Keratinocyte (primary cell): ENCODE measurements around the gene PRR19. TPM values are rescaled to one million over a fixed set of nuclear protein-coding genes. Genes with fewer than 3 reads are reported as not detected.
"Not testable (repeated sequence)": the region's sequence is repeated elsewhere in the genome, so short reads cannot be mapped to it uniquely, and the experiment has no call there.

Experiments used
- DNase-seq: peaks from one replicate; pipeline ENCODE4 v3.0.0-alpha.2; 2011; ENCODE audit warnings: low read depth, missing footprints, low spot score
- FAIRE-seq: peaks from 2 replicates; lab custom pipeline; 2011; peaks lifted over from hg19 to GRCh38; lab: Jason Lieb, UNC
- H2AFZ ChIP-seq: 2 replicates; pipeline ENCODE4 v1.6.0; 2012; ENCODE audit warnings: low read length, control low read depth, inconsistent platforms; ENCODE audit not compliant: control insufficient read depth
- H3K27ac ChIP-seq: 2 replicates; pipeline ENCODE4 v1.5.1; 2011; ENCODE audit warnings: low read length; ENCODE audit not compliant: control insufficient read depth, insufficient read depth
- H3K27me3 ChIP-seq: 3 replicates; pipeline ENCODE4 v1.6.0; 2011; ENCODE audit warnings: low read length; ENCODE audit not compliant: control insufficient read depth, insufficient read depth; ENCODE audit errors: extremely low read depth
- H3K36me3 ChIP-seq, 2 experiments: 2 replicates in 1 of 2; 3 replicates in 1 of 2; pipeline ENCODE4 v1.5.1; 2011; ENCODE audit warnings: low read length in 2 of 2, mild to moderate bottlenecking in 1 of 2; ENCODE audit not compliant: control insufficient read depth in 2 of 2, insufficient read depth in 2 of 2; ENCODE audit errors: extremely low read depth in 1 of 2
- H3K4me1 ChIP-seq: 3 replicates; pipeline ENCODE4 v1.5.1; 2011; ENCODE audit warnings: low read length; ENCODE audit not compliant: control insufficient read depth, insufficient read depth; ENCODE audit errors: extremely low read depth
- H3K4me2 ChIP-seq: 3 replicates; pipeline ENCODE4 v1.6.0; 2011; ENCODE audit warnings: low read depth, low read length; ENCODE audit not compliant: control insufficient read depth, insufficient read depth; ENCODE audit errors: extremely low read depth
- H3K4me3 ChIP-seq, 3 experiments: fragments of 200-600 bp in 1 of 3; sonication (generic) in 1 of 3; 2 replicates in 2 of 3; 3 replicates in 1 of 3; pipeline ENCODE4 v1.5.1; 2011 to 2016; ENCODE audit warnings: low read length in 3 of 3, mild to moderate bottlenecking in 3 of 3, control low read depth in 2 of 3, inconsistent platforms in 1 of 3, low read depth in 1 of 3, mixed read lengths in 1 of 3, mixed run types in 1 of 3, moderate library complexity in 1 of 3; ENCODE audit not compliant: control insufficient read depth in 2 of 3, insufficient read depth in 2 of 3; ENCODE audit errors: extremely low read depth in 1 of 3
- H3K79me2 ChIP-seq: 2 replicates; pipeline ENCODE4 v1.6.0; 2012; ENCODE audit warnings: low read length; ENCODE audit not compliant: control insufficient read depth, insufficient read depth
- H3K9ac ChIP-seq: 3 replicates; pipeline ENCODE4 v1.6.0; 2011; ENCODE audit warnings: low read length; ENCODE audit not compliant: control insufficient read depth, insufficient read depth; ENCODE audit errors: extremely low read depth
- H3K9me1 ChIP-seq: 3 replicates; pipeline ENCODE4 v1.6.0; 2011; ENCODE audit warnings: low read length; ENCODE audit not compliant: control insufficient read depth, insufficient read depth; ENCODE audit errors: extremely low read depth
- H3K9me3 ChIP-seq: 2 replicates; pipeline ENCODE4 v1.5.1; 2012; ENCODE audit warnings: low read depth, low read length; ENCODE audit not compliant: control insufficient read depth
- H4K20me1 ChIP-seq: 3 replicates; pipeline ENCODE4 v1.6.0; 2011; ENCODE audit warnings: low read length; ENCODE audit not compliant: control insufficient read depth, insufficient read depth; ENCODE audit errors: extremely low read depth
- CTCF ChIP-seq, 3 experiments: IDR thresholded peaks in 1 of 3; conservative IDR thresholded peaks in 1 of 3; optimal IDR thresholded peaks in 1 of 3; 2 replicates in 2 of 3; 3 replicates in 1 of 3; pipeline versions ENCODE3 to v1.5.1; 2011; ENCODE audit warnings: low read length in 3 of 3, mild to moderate bottlenecking in 3 of 3, moderate library complexity in 2 of 3, control low read depth in 1 of 3, inconsistent platforms in 1 of 3; ENCODE audit not compliant: insufficient read depth in 2 of 3; ENCODE audit errors: extremely low read depth in 1 of 3
- EZH2 ChIP-seq: IDR thresholded peaks from one replicate; pipeline ENCODE4 v1.6.1; 2012; ENCODE audit warnings: inconsistent platforms, mild to moderate bottlenecking, low read length, moderate library complexity
- dilution Hi-C: fragments of 300-500 bp; cut with MboI; formaldehyde crosslinking; loops from one replicate; pipeline ENCODE4 v1.7.0; 2020; ENCODE audit warnings: low sequenced_read_pairs; ENCODE audit not compliant: extremely low pct_ligation_motif_present
- polyA plus RNA-seq, 5 experiments: library from polyadenylated mRNA; depleted of rRNA in 3 of 5; stranded (reverse) in 3 of 5; stranded (forward) in 1 of 5; unstranded in 1 of 5; fragments of >200 nt; gene quantifications; 1 replicate in 1 of 5; 2 replicates in 3 of 5; 3 replicates in 1 of 5; pipeline versions ENCODE4 v1.2.1 to v1.2.3, GENCODE V29; 2011 to 2012; ENCODE audit warnings: missing spikeins in 2 of 5, low read depth in 1 of 5, low replicate concordance in 1 of 5

The PRR19 gene
- polyA plus RNA-seq, 1 donor (not counting 4 experiments of a cell fraction or from before 2014, with no cell fraction given), result 0.25 TPM

- DNase-seq (no peak), FAIRE-seq (no peak)
- Histone ChIP-seq H3K4me2 (peak within 1 kb of the TSS; percentile 92), H3K9ac (peak within 1 kb of the TSS; percentile 95), H3K4me1 (peaks cover 29% of the 10 kb centered on the region), H3K9me1 (no peaks in the 10 kb centered on the region), H3K27me3 (no peaks in the 10 kb centered on the region), H3K4me3 (peak within 1 kb of the TSS; percentile 71 to 92 (median 77)), H4K20me1 (peaks cover 12% of the 10 kb centered on the region), H3K36me3 (peaks cover 4 to 5% of the 10 kb centered on the region in 2 experiments), H3K79me2 (peaks cover 41% of the 10 kb centered on the region), H2AFZ (peak within 1 kb of the TSS; percentile 70), H3K9me3 (no peaks in the 10 kb centered on the region), H3K27ac (peak within 1 kb of the TSS; percentile 89)
- dilution Hi-C loops, result no loop called here
- no peak for TF ChIP-seq CTCF (optimal IDR thresholded peaks at IDR 0.05 in 1 of 3, IDR thresholded peaks at IDR 0.05 in 1 of 3, conservative IDR thresholded peaks at IDR 0.05 in 1 of 3; ENCODE audit: extremely low read depth in 1 of 3, insufficient read depth in 2 of 3, low read length in 3 of 3)
- TF ChIP-seq EZH2, result no peak
Observed at GRCh38 chr19:42254850-42255765, 46.8 kb upstream of the PRR19 start, which contains the start of gene ERF. Gene ERF (minus strand): TSS chr19:42255128. CDS start chr19:42254999, 129 bp downstream.

- Histone ChIP-seq H4K20me1 (peaks cover 7% of the 10 kb centered on the region), H3K4me1 (peaks cover 20% of the 10 kb centered on the region), H3K4me2 (peak overlapping the region; percentile 92), H3K36me3 (peaks cover 0 to 2% of the 10 kb centered on the region in 2 experiments), H3K9me3 (no peaks in the 10 kb centered on the region), H3K27me3 (no peaks in the 10 kb centered on the region), H3K9me1 (no peaks in the 10 kb centered on the region), H3K9ac (peak overlapping the region; percentile 80), H2AFZ (peak overlapping the region; percentile 70), H3K79me2 (peaks cover 32% of the 10 kb centered on the region), H3K4me3 (peak overlapping the region; percentile 71 to 75 (median 73)), H3K27ac (peak overlapping the region; percentile 62)
- DNase-seq (no peak), FAIRE-seq (no peak)
- dilution Hi-C loops, result no loop called here
- TF ChIP-seq EZH2 (no peak), CTCF (optimal IDR thresholded peaks at IDR 0.05 in 1 of 3, IDR thresholded peaks at IDR 0.05 in 1 of 3, conservative IDR thresholded peaks at IDR 0.05 in 1 of 3; ENCODE audit: extremely low read depth in 1 of 3, insufficient read depth in 2 of 3, low read length in 3 of 3) (no peak)
Observed at GRCh38 chr19:42255766-42256745, 45.9 kb upstream of the PRR19 start.

DNA sequence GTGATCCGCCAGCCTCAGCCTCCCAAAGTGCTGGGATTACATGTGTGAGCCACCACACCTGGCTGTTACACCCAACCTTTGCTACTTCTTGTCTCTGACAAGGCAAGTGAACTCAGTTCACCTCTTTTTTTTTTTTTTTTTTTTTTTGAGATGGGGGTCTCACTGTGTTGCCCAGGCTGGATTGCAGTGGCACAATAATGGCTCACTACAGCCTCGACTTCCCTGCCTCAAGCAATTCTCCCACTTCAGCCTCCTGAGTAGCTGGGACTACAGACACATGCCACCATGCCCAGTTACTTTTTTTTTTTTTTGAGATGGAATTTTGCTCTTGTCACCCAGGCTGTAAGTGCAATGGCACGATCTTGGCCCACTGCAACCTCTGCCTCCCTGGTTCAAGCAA, 44.1 kb upstream of the PRR19 start:
- DNase-seq, H3K4me3 ChIP-seq, H4K20me1 ChIP-seq, H3K27ac ChIP-seq, H3K4me1 ChIP-seq, FAIRE-seq, H3K9me3 ChIP-seq, H3K4me2 ChIP-seq, H2AFZ ChIP-seq, dilution Hi-C loops, H3K9ac ChIP-seq, H3K27me3 ChIP-seq, H3K36me3 ChIP-seq, H3K9me1 ChIP-seq: not testable (repeated sequence)
- H3K79me2 ChIP-seq, result peaks cover 16% of the 10 kb centered on the region
